ENCODE measurements around the gene WDPCP.
A peak's percentile ranks its signal among the peaks of the same experiment; 100 is the strongest.
"Not testable (repeated sequence)": the region's sequence is repeated elsewhere in the genome, so short reads cannot be mapped to it uniquely, and the experiment has no call there.

Gene WDPCP

DNA sequence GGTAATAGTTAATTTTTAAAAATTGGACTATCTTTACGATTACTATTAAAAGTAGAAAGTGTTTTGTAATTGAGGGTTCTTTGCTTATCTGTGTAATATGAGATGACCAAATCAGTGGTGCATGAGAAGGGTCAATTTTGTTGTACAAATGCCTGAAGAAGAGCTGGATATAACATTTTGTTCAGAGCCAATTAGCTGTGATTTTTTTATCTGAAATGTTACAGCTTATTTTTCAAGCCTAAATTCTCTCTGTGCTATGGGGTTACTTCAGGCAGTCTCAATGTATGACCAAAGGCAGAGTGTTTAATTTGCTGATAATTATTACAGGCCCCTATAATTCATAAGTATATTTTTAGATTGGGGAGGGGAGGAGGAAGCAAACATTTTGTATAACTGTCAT is 495.9 kb downstream of the WDPCP start:
- DNase-seq, result no peak

DNA sequence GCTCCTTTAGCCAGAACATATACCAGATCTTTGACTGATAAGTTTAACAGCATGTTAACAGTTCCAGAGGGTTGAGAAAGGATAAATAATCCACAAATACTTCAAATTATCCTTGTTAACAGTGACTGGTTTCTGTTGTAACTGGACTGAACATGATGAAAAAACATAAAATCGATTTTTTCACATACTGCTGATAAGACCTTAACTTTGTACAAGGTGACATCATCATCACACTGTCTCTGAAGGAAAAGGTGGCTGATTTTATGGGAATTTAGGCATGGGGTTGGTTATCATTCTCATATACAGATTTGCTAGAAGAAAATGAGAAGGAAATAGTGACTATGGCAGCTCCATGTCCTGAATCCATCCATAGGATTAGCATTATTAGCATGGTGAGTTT is 501.6 kb downstream of the WDPCP start:
- DNase-seq, result no peak

- no peak for DNase-seq
Observed at GRCh38 chr2:63081404-63081803, 506.9 kb downstream of the WDPCP start.

DNA sequence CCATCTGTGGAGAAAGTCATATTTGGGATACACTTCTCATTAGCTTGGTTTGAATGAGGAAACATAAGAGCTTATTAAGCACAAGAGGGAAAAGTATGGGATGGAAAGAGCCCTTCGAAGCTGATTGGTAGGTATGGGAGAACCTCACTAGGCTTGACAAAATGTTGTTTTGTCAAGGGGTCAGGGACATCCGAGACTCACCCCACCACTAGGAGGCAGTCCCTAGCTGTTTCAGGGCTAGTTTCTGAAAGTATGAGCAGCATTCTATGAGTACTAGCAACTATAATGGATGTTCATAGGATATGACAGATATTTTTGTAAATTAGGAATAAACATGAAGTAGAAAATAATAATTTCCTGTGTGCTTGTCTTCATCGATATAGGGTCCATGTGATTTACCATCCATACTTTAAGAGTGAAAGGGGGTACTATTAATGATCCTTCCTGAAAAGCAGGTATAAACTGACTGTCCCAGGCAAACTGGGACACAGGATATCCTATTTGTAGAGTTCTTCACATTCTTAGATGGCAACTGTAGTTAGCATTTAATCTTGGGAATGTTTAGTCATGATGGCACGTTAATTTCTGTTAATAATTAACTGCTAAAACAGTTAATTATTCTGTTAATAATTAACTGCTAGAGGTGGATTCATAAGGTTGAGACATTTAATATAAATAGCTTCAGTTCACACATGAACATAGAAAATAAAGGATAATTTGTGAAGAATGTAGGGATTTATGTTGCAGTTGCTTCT is 509.2 kb downstream of the WDPCP start:
- peak in 1 of 2 experiments; percentile 20 for DNase-seq

- DNase-seq, result not testable (repeated sequence)
Observed at GRCh38 chr2:63074399-63074798, 513.9 kb downstream of the WDPCP start.

- no peak for DNase-seq
Observed at GRCh38 chr2:63073994-63074393, 514.3 kb downstream of the WDPCP start.

DNA sequence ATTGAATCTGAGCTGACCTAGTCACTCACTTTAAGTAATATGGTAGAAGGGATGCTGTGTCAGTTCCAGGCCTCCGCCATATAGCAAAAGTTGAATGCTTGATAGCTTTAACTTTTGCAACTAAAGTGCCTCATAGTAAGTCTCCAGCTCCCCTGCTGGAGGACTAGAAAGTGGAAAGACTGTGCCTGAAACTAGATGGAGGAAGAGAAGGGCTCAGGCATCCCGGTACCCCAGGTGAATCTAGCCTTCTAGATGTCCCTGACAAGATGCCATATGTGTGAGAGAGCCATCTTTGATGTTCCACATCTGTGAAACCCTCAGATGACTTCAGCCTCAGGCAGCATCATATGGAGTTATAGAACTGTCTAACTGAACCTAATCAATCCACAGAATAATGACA is 516.6 kb downstream of the WDPCP start:
- DNase-seq, result no peak

Data from activated T-cell treated with anti-CD3 and anti-CD28 coated beads, Interleukin-2, amount 50 U/mL, for 48 hours (primary cell).